ENCODE results near the gene UBAC1.
"Not testable (repeated sequence)": the region's sequence is repeated elsewhere in the genome, so short reads cannot be mapped to it uniquely, and the experiment has no call there.

The UBAC1 gene

DNA sequence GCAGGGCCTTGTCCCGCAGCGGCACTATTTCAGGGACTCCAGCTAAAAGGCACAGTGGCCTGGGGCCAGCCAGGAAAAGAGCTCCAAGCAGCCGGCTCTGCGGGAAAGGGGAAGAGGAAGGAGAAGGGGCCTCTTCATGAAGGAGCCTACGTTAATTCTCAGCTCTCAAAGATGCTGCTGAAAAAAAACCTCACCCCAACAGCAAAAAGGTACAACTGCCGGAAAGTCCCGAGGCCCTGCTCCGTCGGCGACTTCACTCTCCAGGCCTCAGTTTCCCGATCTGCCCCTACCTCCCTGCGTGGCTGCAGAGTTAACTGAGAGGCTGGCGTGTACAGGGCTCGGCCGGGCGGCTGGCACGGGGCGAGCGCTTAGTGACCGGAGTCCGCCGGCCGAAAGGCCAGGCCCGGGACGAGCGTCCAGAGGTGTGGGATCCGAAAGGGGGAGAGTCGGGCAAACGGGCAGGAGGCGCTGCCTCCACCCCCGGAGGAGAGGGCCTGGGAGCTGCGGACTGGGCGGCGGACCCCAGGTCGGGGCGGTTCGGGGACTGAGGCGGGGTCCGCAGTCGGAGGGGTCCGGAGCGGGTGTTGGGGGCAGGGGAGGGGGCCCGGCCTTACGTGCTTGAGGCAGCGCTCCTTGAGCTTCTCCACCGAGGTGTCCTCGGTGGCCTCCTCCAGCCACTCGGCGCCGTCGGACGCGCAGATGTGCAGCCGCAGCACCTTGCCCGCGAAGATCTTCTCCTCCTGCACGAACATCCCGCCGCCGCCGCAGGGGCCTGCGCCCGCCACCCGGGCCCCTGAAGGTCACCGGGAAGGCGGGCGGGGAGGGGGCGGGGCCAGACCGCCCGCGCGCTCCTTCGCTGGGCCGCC, 529 bp downstream of the UBAC1 start:
- peak overlapping the region; percentile 88 to 90 for H3K27ac ChIP-seq (ENCODE audit: low read depth in 2 of 2, low read length in 2 of 2)
- H3K9ac ChIP-seq (ENCODE audit: low read depth in 1 of 2, low read length in 2 of 2) = peak overlapping the region; percentile 70 to 83
- peaks cover 9 to 11% of the 10 kb centered on the region in 2 donors for H3K4me1 ChIP-seq (ENCODE audit: control insufficient read depth in 2 of 2, insufficient read depth in 2 of 2, low read length in 2 of 2)
- no peaks in the 10 kb centered on the region for H3K27me3 ChIP-seq (ENCODE audit: control insufficient read depth in 2 of 2, insufficient read depth in 2 of 2, low read length in 2 of 2)
- H3K9me3 ChIP-seq (ENCODE audit: control insufficient read depth in 2 of 2, low read length in 2 of 2) = no peaks in the 10 kb centered on the region
- H3K36me3 ChIP-seq (ENCODE audit: control insufficient read depth in 2 of 2, insufficient read depth in 2 of 2, low read length in 2 of 2) = no peaks in the 10 kb centered on the region
- peak overlapping the region; percentile 83 for H3K4me3 ChIP-seq (ENCODE audit: low read length in 2 of 2)

DNA sequence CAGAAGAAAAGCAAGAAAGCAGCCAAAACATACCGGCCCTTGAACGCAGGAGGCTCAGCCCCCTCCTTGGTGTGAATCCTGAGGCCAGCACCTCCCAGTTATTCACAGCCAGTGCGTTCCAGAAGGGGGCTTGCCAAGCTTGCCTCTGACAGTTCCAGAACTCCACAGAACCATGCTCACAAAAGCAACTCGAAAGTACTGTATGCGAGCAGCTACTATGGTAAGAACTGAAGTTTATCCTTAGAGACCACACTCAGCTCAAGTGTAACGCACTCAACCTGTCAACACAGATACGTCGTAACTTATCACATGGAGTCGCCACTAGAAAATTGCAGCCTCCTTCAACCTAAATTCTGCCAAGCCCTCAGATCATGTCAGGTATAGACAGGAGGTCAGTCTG, 1.4 kb downstream of the UBAC1 start:
- Histone ChIP-seq H3K4me3 (ENCODE audit: low read length in 2 of 2) (peak overlapping the region; percentile 83), H3K9ac (ENCODE audit: low read depth in 1 of 2, low read length in 2 of 2) (peak overlapping the region; percentile 49 to 83), H3K36me3 (ENCODE audit: control insufficient read depth in 2 of 2, insufficient read depth in 2 of 2, low read length in 2 of 2) (peaks cover 0 to under 1% of the 10 kb centered on the region in 2 donors), H3K27ac (ENCODE audit: low read depth in 2 of 2, low read length in 2 of 2) (no peak overlapping the region), H3K27me3 (ENCODE audit: control insufficient read depth in 2 of 2, insufficient read depth in 2 of 2, low read length in 2 of 2) (no peaks in the 10 kb centered on the region), H3K4me1 (ENCODE audit: control insufficient read depth in 2 of 2, insufficient read depth in 2 of 2, low read length in 2 of 2) (peaks cover 9 to 11% of the 10 kb centered on the region in 2 donors), H3K9me3 (ENCODE audit: control insufficient read depth in 2 of 2, low read length in 2 of 2) (no peaks in the 10 kb centered on the region)

DNA sequence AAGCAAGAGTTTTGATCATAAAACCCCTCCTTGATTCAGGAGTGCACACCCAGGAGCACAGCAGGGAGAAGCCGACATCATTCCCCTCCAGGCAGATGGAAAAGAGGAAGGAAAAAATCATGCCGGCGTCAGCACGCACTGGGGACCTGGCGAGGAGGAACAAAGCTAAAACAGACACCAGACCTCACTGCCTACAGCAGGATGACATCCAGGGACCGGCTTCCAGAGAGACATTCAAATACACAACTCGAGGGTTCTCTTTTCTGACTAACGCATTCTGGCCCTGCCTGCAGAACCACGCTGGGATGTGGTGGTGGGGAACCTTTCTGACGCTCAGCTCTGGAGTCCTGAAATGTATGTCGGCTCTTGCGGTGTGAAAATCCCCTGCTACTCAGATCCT, 2.7 kb downstream of the UBAC1 start:
- Histone ChIP-seq H3K27ac (ENCODE audit: low read depth in 2 of 2, low read length in 2 of 2) (no peak overlapping the region), H3K9ac (ENCODE audit: low read depth in 1 of 2, low read length in 2 of 2) (no peak overlapping the region), H3K27me3 (ENCODE audit: control insufficient read depth in 2 of 2, insufficient read depth in 2 of 2, low read length in 2 of 2) (no peaks in the 10 kb centered on the region), H3K4me3 (ENCODE audit: low read length in 2 of 2) (no peak overlapping the region), H3K36me3 (ENCODE audit: control insufficient read depth in 2 of 2, insufficient read depth in 2 of 2, low read length in 2 of 2) (peaks cover 0 to 8% of the 10 kb centered on the region in 2 donors), H3K4me1 (ENCODE audit: control insufficient read depth in 2 of 2, insufficient read depth in 2 of 2, low read length in 2 of 2) (peaks cover 9 to 11% of the 10 kb centered on the region in 2 donors), H3K9me3 (ENCODE audit: control insufficient read depth in 2 of 2, low read length in 2 of 2) (no peaks in the 10 kb centered on the region)

DNA sequence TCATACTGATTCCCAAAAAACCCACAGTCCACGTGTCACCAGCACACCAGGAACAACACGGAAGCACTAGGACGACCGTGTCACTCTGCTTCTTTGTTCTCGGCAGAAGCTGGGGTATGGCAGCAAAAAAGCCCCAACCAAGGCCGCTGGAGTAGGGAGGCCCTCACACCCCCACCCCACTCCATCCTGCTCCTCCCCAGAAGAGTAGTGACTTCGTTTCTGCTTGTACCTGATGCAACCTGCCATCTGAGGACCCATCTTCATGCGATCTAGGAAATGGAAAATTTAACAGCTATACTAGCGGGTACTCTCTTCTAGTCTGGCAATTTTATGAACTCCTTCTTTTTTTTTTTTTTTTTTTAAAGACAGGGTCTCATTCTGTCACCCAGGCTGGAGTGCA, 3.7 kb downstream of the UBAC1 start:
- Histone ChIP-seq H3K9me3 (ENCODE audit: control insufficient read depth in 2 of 2, low read length in 2 of 2) (no peaks in the 10 kb centered on the region), H3K4me1 (ENCODE audit: control insufficient read depth in 2 of 2, insufficient read depth in 2 of 2, low read length in 2 of 2) (peaks cover 9 to 11% of the 10 kb centered on the region in 2 donors)

DNA sequence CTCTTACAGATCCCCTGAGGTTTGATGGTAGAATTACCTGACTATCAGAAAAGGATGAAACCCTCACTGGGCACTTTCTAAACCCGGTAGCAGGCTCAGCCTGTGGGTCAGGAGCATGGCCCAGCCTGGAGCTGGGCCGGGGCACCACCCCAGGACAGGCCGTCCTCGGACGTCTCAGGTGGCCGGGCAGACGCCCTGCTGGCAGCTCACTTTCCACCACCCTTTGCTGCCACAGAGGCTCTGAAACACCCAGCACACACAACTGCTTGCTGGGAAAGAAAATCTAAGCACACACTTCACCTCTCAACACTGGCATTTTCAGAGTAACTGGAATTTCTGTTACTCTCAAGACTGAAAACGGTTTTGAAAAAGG, 4.4 kb downstream of the UBAC1 start:
- Histone ChIP-seq H3K27ac (ENCODE audit: low read depth in 2 of 2, low read length in 2 of 2) (no peak overlapping the region), H3K36me3 (ENCODE audit: control insufficient read depth in 2 of 2, insufficient read depth in 2 of 2, low read length in 2 of 2) (peaks cover 12 to 22% of the 10 kb centered on the region in 2 donors), H3K9me3 (ENCODE audit: control insufficient read depth in 2 of 2, low read length in 2 of 2) (no peaks in the 10 kb centered on the region), H3K4me1 (ENCODE audit: control insufficient read depth in 2 of 2, insufficient read depth in 2 of 2, low read length in 2 of 2) (peaks cover 9 to 11% of the 10 kb centered on the region in 2 donors), H3K4me3 (ENCODE audit: low read length in 2 of 2) (no peak overlapping the region), H3K27me3 (ENCODE audit: control insufficient read depth in 2 of 2, insufficient read depth in 2 of 2, low read length in 2 of 2) (no peaks in the 10 kb centered on the region), H3K9ac (ENCODE audit: low read depth in 1 of 2, low read length in 2 of 2) (no peak overlapping the region)

More for the DNA sequence above, 3.7 kb downstream of the UBAC1 start:
- Histone ChIP-seq H3K4me3 (ENCODE audit: low read length in 2 of 2) (no peak overlapping the region), H3K27ac (ENCODE audit: low read depth in 2 of 2, low read length in 2 of 2) (no peak overlapping the region), H3K36me3 (ENCODE audit: control insufficient read depth in 2 of 2, insufficient read depth in 2 of 2, low read length in 2 of 2) (peaks cover 6 to 15% of the 10 kb centered on the region in 2 donors), H3K9ac (ENCODE audit: low read depth in 1 of 2, low read length in 2 of 2) (no peak overlapping the region), H3K27me3 (ENCODE audit: control insufficient read depth in 2 of 2, insufficient read depth in 2 of 2, low read length in 2 of 2) (no peaks in the 10 kb centered on the region)

DNA sequence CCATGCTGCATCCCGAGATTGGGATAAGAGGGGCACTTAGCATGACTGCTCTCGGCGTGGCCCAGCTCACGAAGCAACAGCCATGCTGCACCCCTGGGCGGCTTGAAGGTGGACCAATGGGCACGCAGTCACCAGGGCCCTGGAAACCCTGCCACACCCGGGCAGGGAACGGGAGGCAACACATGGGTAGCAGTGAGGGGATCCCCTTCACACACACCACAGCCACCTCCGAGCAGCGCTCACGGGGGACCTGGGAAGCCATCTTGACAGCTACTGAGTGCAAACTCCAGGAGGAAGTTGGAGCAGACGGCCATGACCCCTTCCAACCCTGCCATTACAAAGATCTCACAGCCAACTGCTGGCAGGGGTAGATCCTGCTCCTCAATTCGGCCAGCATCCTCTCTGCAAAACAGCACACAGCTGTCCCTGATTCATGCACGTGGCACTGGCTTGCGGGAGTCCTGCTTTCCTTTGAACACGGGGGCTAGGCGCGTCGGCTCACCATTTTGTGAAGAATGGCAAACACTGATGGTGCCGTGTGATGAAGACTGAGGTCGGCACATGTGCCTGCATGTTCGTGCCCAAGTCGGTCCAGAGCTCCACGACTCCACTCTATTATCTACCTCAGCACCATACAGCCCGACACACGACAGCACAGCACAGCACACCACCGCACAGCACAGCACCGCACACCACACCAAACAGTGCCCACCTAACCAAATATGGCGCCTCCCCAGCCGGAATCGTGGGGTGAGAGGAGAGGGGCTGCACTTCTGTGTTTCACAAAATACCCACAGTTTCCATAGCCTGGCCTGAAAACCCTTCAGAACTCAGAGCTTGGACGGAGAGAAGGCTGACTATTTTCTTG, 5.0 kb downstream of the UBAC1 start:
- no peak overlapping the region for H3K27ac ChIP-seq (ENCODE audit: low read depth in 2 of 2, low read length in 2 of 2)
- H3K36me3 ChIP-seq (ENCODE audit: control insufficient read depth in 2 of 2, insufficient read depth in 2 of 2, low read length in 2 of 2) = peaks cover 12 to 23% of the 10 kb centered on the region in 2 donors
- no peaks in the 10 kb centered on the region for H3K27me3 ChIP-seq (ENCODE audit: control insufficient read depth in 2 of 2, insufficient read depth in 2 of 2, low read length in 2 of 2)
- peaks cover 9 to 11% of the 10 kb centered on the region in 2 donors for H3K4me1 ChIP-seq (ENCODE audit: control insufficient read depth in 2 of 2, insufficient read depth in 2 of 2, low read length in 2 of 2)
- no peaks in the 10 kb centered on the region for H3K9me3 ChIP-seq (ENCODE audit: control insufficient read depth in 2 of 2, low read length in 2 of 2)
- no peak overlapping the region for H3K4me3 ChIP-seq (ENCODE audit: low read length in 2 of 2)
- H3K9ac ChIP-seq (ENCODE audit: low read depth in 1 of 2, low read length in 2 of 2) = no peak overlapping the region

DNA sequence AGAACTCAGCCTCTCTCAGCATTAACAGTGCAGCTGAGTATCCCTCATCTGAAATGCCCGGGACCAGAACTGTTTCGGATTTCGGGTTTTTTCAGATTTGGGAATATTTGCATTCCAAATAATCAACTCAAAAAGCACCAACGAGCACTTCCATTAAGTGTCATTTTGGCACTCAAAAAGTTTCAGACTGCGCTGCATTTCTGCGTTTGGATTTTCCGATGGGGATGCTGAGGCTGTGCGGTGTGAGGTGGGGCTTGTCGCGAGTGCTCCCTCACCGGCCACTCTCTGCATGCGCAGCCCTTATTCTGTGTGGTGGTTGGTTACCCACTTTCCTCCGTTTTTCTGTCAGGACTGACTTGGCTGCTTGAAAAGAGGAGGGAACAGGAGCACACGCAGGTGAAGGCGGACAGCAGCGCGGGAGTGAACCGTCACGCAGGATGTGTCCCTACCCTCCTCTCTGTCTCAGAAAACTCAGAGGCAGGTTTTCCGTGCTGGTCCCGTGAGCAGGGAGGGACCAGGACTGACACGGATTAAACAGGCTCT, 8.4 kb downstream of the UBAC1 start:
- Histone ChIP-seq H3K4me1 (ENCODE audit: control insufficient read depth in 2 of 2, insufficient read depth in 2 of 2, low read length in 2 of 2) (no peaks in the 10 kb centered on the region), H3K9me3 (ENCODE audit: control insufficient read depth in 2 of 2, low read length in 2 of 2) (no peaks in the 10 kb centered on the region), H3K9ac (ENCODE audit: low read depth in 1 of 2, low read length in 2 of 2) (no peak overlapping the region), H3K27me3 (ENCODE audit: control insufficient read depth in 2 of 2, insufficient read depth in 2 of 2, low read length in 2 of 2) (no peaks in the 10 kb centered on the region), H3K4me3 (ENCODE audit: low read length in 2 of 2) (no peak overlapping the region), H3K36me3 (ENCODE audit: control insufficient read depth in 2 of 2, insufficient read depth in 2 of 2, low read length in 2 of 2) (peaks cover 23 to 34% of the 10 kb centered on the region in 2 donors), H3K27ac (ENCODE audit: low read depth in 2 of 2, low read length in 2 of 2) (no peak overlapping the region)

DNA sequence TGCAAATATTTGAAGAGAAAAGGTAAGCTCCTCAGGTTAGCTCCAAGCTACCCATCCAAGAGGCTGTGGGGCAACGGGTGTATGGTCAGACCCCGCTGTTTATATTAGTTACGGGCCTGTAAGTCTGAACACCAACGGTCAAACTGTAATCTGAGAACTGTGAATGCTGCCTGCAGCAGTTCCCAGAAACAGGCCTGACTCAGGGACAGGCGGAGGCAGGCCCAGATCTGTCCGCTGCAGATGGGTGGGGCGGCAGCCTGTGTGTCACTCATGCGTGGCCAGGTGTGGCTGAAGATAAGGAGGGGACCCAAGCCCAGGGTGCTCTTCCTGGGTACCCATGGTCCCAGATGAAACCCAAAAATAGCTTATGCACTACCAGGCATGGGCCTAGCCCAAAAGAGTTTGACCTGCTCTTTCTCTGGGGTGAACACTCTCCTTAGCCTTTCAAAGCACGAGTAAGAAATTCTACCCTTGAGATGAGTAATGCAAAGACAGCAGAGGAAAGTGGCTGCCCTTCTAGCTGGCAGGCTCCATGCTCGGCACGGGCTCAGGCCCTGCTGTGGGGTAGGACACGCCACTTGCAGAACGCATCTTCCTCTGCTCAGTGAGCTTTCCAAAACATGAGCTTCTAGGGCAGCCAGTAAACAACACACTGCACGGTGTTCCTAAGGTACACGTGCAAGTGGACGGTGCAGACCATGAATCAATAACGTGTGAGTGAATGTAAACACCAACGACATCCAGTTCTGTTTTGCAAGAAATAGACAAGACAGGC, 9.1 kb downstream of the UBAC1 start:
- H3K4me1 ChIP-seq (ENCODE audit: control insufficient read depth in 2 of 2, insufficient read depth in 2 of 2, low read length in 2 of 2) = no peaks in the 10 kb centered on the region
- H3K4me3 ChIP-seq (ENCODE audit: low read length in 2 of 2) = no peak overlapping the region
- H3K9ac ChIP-seq (ENCODE audit: low read depth in 1 of 2, low read length in 2 of 2) = no peak overlapping the region
- no peaks in the 10 kb centered on the region for H3K27me3 ChIP-seq (ENCODE audit: control insufficient read depth in 2 of 2, insufficient read depth in 2 of 2, low read length in 2 of 2)
- H3K27ac ChIP-seq (ENCODE audit: low read depth in 2 of 2, low read length in 2 of 2) = no peak overlapping the region
- peaks cover 26 to 35% of the 10 kb centered on the region in 2 donors for H3K36me3 ChIP-seq (ENCODE audit: control insufficient read depth in 2 of 2, insufficient read depth in 2 of 2, low read length in 2 of 2)
- no peaks in the 10 kb centered on the region for H3K9me3 ChIP-seq (ENCODE audit: control insufficient read depth in 2 of 2, low read length in 2 of 2)

DNA sequence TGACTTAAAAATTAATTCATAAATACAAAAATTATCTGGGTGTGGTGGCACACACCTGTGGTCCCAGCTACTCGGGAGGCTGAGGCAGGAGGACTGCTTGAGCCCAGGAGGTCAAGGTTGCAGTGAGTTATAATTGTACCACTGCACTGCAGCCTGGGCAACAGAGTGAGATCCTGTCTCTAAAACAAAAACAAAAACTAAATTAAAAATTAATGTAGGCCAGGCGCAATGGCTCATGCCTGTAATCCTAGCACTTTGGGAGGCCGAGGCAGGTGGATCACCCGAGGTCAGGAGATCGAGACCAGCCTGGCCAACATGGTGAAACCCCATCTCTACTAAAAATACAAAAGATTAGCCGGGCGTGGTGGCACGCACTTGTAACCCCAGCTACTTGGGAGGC, 9.9 kb downstream of the UBAC1 start:
- peaks cover 34 to 43% of the 10 kb centered on the region in 2 donors for H3K36me3 ChIP-seq (ENCODE audit: control insufficient read depth in 2 of 2, insufficient read depth in 2 of 2, low read length in 2 of 2)
- H3K27ac ChIP-seq (ENCODE audit: low read depth in 2 of 2, low read length in 2 of 2); H3K9ac ChIP-seq (ENCODE audit: low read depth in 1 of 2, low read length in 2 of 2); H3K9me3 ChIP-seq (ENCODE audit: control insufficient read depth in 2 of 2, low read length in 2 of 2); H3K4me3 ChIP-seq (ENCODE audit: low read length in 2 of 2); H3K4me1 ChIP-seq (ENCODE audit: control insufficient read depth in 2 of 2, insufficient read depth in 2 of 2, low read length in 2 of 2); H3K27me3 ChIP-seq (ENCODE audit: control insufficient read depth in 2 of 2, insufficient read depth in 2 of 2, low read length in 2 of 2): not testable (repeated sequence)

Data from mucosa of rectum (tissue), 2 donors.